Effector memory CD4-positive, alpha-beta T cell (primary cell): ENCODE measurements around the gene COQ10B.

Experiments
- DNase-seq, 3 donors: peaks; one replicate each; pipeline ENCODE4 v3.0.0-alpha.2; 2020
- H3K27ac ChIP-seq: 2 replicates; pipeline ENCODE4 v1.7.0; 2013; ENCODE audit warnings: mild to moderate bottlenecking, low read length, moderate library complexity; ENCODE audit not compliant: insufficient read depth, poor library complexity, severe bottlenecking
- H3K27me3 ChIP-seq: replicated peaks from 2 replicates; pipeline ENCODE4 v1.7.0; 2013; ENCODE audit warnings: mild to moderate bottlenecking, low read length; ENCODE audit not compliant: insufficient read depth, control insufficient read depth, poor library complexity, severe bottlenecking
- H3K36me3 ChIP-seq: 2 replicates; pipeline ENCODE4 v1.7.0; 2013; ENCODE audit warnings: mild to moderate bottlenecking, low read length, moderate library complexity; ENCODE audit not compliant: control insufficient read depth, insufficient read depth
- H3K4me1 ChIP-seq: 2 replicates; pipeline ENCODE4 v1.7.0; 2013; ENCODE audit warnings: low read length, mild to moderate bottlenecking; ENCODE audit not compliant: control insufficient read depth, insufficient read depth, poor library complexity, severe bottlenecking
- H3K4me3 ChIP-seq: 2 replicates; pipeline ENCODE4 v1.7.0; 2013; ENCODE audit warnings: low read length, low read depth, mild to moderate bottlenecking; ENCODE audit not compliant: insufficient read depth, poor library complexity, severe bottlenecking
- H3K9me3 ChIP-seq: 2 replicates; pipeline ENCODE4 v1.7.0; 2013; ENCODE audit warnings: mild to moderate bottlenecking, low read length, moderate library complexity; ENCODE audit not compliant: control insufficient read depth

Gene COQ10B

DNA sequence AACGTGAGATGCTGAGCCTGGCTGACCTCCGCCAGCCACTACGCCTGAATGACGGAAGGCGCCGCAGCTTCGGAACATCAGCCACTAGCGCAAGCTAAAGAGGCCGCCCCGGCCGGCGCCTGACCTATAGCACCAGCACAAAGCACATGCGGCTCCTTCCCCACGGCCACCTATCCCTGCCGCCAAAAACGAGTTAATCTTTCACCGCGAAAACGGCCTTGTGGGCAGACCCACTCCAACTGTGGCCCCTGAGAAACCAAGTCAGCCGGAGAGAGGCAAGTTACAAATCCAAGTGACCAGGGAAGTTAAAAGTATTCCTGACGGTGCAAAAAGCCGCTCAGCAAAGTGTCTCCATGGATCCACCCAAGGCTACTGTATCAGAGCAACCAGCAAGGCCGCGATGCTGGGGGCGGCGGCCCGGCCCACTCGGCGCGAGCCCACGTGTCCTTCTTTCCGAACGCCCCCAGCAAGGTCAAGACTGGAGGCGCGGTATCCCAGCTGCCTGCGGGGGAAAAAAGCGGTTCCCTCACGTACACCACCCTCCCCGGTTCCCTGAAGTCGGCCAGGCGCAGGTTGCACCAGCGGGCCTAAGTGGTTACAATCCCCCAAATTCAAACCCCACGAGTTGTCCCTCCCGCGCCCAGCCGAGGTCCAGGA, 45.7 kb downstream of the COQ10B start:
- H3K4me1 ChIP-seq = peaks cover 23% of the 10 kb centered on the region
- peak overlapping the region; percentile 89 for H3K27ac ChIP-seq
- no peaks in the 10 kb centered on the region for H3K27me3 ChIP-seq
- peak overlapping the region; percentile 83 for H3K4me3 ChIP-seq
- H3K36me3 ChIP-seq = peaks cover 21% of the 10 kb centered on the region
- DNase-seq = peak; percentile 16 to 36 (median 18)
- no peaks in the 10 kb centered on the region for H3K9me3 ChIP-seq

GRCh38 chr2:197499594-197500502, 46.5 kb downstream of the COQ10B start, which contains the start of the genes HSPD1 and HSPE1:
TSS of gene HSPD1 (minus strand) at chr2:197499840. CDS start at chr2:197498848, 992 bp downstream.
TSS of gene HSPE1 (plus strand) at chr2:197500379. CDS start at chr2:197500437, 58 bp downstream.
- peak within 1 kb of the TSS; percentile 83 for H3K4me3 ChIP-seq
- peaks cover 23% of the 10 kb centered on the region for H3K4me1 ChIP-seq

DNA sequence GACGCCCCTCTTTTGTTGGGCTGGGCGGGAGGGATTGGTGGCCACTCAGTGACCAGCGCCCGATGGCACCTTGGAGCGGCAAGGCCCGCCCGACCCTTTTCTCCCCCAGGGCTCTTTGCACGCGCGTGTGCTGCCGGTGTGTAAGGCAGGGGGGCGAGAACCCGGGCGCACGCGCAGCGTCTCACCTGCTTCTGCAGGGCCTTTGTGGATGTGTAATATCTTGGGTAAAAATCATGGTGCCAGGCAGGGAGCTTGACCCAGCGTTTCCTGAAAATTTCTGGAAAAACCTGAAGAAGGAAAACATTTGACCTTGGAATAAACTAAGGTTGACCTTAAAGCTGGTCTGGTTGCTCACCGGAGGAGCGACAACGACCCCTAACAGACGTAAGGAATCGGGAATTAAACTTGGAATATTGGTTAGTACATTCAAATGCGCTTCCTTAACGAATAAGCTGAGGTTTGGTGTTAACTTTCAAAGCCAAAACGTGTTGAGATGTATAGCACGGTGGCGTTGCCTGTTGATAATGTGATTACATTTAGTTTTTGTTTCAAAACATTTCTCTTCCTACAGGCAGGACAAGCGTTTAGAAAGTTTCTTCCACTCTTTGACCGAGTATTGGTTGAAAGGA, 47.3 kb downstream of the COQ10B start:
- Histone ChIP-seq H3K9me3 (no peaks in the 10 kb centered on the region), H3K27me3 (no peaks in the 10 kb centered on the region), H3K4me1 (peaks cover 23% of the 10 kb centered on the region), H3K27ac (peak overlapping the region; percentile 89), H3K36me3 (peaks cover 14% of the 10 kb centered on the region), H3K4me3 (peak overlapping the region; percentile 83)
- DNase-seq = no peak

More at GRCh38 chr2:197499594-197500502, 46.5 kb downstream of the COQ10B start, which contains the start of the genes HSPD1 and HSPE1:
- Histone ChIP-seq H3K27ac (peak within 1 kb of the TSS; percentile 89), H3K27me3 (no peaks in the 10 kb centered on the region), H3K36me3 (peaks cover 20% of the 10 kb centered on the region), H3K9me3 (no peaks in the 10 kb centered on the region)
- DNase-seq = peak; percentile 95 to 97 (median 97)

DNA sequence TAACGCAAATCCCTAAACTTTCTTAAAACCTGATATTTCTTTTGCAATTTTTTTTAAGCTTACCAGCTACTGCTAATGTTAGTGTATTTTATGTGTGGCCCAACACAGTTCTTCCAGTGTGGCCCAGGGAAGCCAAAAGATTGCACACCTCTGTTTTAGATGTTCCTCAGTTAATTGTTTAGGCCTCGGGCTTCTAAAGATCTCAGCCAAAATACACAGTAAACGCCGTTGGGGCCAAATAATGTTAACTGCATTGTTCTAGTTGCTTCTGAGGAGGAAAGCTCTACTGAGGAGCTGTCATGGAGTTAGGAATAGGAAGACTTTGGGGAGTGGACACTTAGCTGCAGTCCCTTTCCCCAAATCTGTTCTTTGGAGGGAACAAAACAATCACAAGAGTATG, 48.8 kb downstream of the COQ10B start:
- no peaks in the 10 kb centered on the region for H3K9me3 ChIP-seq
- peak overlapping the region; percentile 89 for H3K27ac ChIP-seq
- H3K4me3 ChIP-seq = no peak overlapping the region
- peaks cover 5% of the 10 kb centered on the region for H3K36me3 ChIP-seq
- peaks cover 11% of the 10 kb centered on the region for H3K4me1 ChIP-seq
- H3K27me3 ChIP-seq = no peaks in the 10 kb centered on the region
- no peak for DNase-seq

DNA sequence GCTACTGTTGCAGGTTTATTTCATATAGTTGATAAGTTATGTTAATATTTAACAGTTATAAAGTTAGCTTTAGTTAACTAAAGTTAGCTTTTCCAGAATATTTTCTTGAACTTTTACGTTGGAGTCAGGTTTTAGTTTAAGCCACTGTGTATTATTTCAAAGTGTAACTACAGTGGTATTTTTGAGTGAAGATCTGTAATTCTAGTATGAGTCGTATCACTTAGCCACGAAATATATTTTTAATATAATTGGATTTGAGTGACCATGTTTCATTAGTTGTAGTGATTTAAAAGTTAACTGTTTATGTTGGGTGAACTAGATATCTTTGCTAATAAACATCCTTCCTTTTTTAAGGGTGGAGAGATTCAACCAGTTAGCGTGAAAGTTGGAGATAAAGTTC, 49.3 kb downstream of the COQ10B start:
- no peak overlapping the region for H3K4me3 ChIP-seq
- no peaks in the 10 kb centered on the region for H3K9me3 ChIP-seq
- H3K27me3 ChIP-seq = no peaks in the 10 kb centered on the region
- peak overlapping the region; percentile 89 for H3K27ac ChIP-seq
- H3K36me3 ChIP-seq = peaks cover 5% of the 10 kb centered on the region
- DNase-seq = no peak
- peaks cover 9% of the 10 kb centered on the region for H3K4me1 ChIP-seq

- H3K4me3 ChIP-seq = no peak overlapping the region
- H3K27ac ChIP-seq = no peak overlapping the region
- no peaks in the 10 kb centered on the region for H3K27me3 ChIP-seq
These were observed 50.6 kb downstream of the COQ10B start for GRCh38 chr2:197504000-197504399.

DNA sequence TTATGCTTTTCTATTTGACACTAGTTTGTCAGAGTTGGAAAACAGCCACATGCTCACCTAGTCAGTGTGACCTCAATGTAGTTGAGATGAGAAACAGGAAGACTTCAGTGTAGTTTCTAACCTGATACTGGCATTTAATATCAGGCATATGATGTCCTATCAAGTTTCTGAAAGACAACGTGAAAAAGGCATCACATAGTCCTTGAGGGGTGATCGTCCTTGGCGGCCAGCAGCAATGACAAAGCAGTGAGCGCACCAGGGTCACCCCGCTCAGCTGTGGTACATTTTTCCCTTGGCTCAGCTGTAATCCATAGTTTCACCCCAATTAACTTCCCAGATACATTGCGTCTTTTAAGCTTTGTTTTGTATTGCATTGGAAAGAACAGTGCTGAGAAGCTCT, 51.2 kb downstream of the COQ10B start:
- H3K4me1 ChIP-seq = no peaks in the 10 kb centered on the region
- peaks cover 5% of the 10 kb centered on the region for H3K36me3 ChIP-seq
- no peak for DNase-seq
- H3K27me3 ChIP-seq = no peaks in the 10 kb centered on the region
- no peak overlapping the region for H3K27ac ChIP-seq
- no peak overlapping the region for H3K4me3 ChIP-seq
- no peaks in the 10 kb centered on the region for H3K9me3 ChIP-seq

More at GRCh38 chr2:197504000-197504399, 50.6 kb downstream of the COQ10B start:
- peaks cover 5% of the 10 kb centered on the region for H3K36me3 ChIP-seq
- H3K9me3 ChIP-seq = no peaks in the 10 kb centered on the region
- DNase-seq = no peak
- no peaks in the 10 kb centered on the region for H3K4me1 ChIP-seq

DNA sequence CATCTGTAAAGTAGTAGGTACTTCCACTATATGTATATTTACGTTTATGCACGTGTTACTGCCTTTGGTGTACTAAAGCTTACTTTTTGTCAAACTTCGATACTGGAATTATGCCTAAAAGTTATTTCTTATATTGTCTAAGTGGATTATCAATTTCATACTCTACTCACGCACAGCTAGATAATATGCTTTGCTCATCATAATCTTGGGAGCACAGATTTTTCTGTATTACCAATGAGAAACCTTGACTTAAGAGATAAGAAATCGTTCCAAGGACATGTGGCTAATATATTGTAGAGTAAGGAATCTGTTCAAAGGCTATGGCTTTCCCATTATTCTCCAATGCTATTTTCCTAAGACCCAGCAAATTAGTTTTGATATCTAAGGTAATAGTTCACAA, 53.3 kb downstream of the COQ10B start:
- Histone ChIP-seq H3K36me3 (peaks cover 5% of the 10 kb centered on the region), H3K27me3 (no peaks in the 10 kb centered on the region), H3K4me1 (no peaks in the 10 kb centered on the region), H3K9me3 (no peaks in the 10 kb centered on the region), H3K4me3 (no peak overlapping the region), H3K27ac (no peak overlapping the region)
- DNase-seq = no peak

- no peaks in the 10 kb centered on the region for H3K9me3 ChIP-seq
- H3K4me1 ChIP-seq = peaks cover 12% of the 10 kb centered on the region
- H3K36me3 ChIP-seq = no peaks in the 10 kb centered on the region
- no peak for DNase-seq
- no peak overlapping the region for H3K4me3 ChIP-seq
- H3K27me3 ChIP-seq = no peaks in the 10 kb centered on the region
- H3K27ac ChIP-seq = no peak overlapping the region
These were observed 60.6 kb downstream of the COQ10B start for GRCh38 chr2:197513915-197514314.
